ENCODE measurements around the gene ISOC2. TPM values are rescaled to one million over a fixed set of nuclear protein-coding genes. Genes with fewer than 3 reads are reported as not detected.

The ISOC2 gene
- total RNA-seq, 1 donor from 2014 or later = 14.8 TPM

- peaks cover 2% of the 10 kb centered on the region for H3K36me3 Mint-ChIP-seq
- peak overlapping the region; percentile 95 for H3K4me2 ChIP-seq
- TF ChIP-seq, protein P1, sequence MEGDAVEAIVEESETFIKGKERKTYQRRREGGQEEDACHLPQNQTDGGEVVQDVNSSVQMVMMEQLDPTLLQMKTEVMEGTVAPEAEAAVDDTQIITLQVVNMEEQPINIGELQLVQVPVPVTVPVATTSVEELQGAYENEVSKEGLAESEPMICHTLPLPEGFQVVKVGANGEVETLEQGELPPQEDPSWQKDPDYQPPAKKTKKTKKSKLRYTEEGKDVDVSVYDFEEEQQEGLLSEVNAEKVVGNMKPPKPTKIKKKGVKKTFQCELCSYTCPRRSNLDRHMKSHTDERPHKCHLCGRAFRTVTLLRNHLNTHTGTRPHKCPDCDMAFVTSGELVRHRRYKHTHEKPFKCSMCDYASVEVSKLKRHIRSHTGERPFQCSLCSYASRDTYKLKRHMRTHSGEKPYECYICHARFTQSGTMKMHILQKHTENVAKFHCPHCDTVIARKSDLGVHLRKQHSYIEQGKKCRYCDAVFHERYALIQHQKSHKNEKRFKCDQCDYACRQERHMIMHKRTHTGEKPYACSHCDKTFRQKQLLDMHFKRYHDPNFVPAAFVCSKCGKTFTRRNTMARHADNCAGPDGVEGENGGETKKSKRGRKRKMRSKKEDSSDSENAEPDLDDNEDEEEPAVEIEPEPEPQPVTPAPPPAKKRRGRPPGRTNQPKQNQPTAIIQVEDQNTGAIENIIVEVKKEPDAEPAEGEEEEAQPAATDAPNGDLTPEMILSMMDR (IDR thresholded peaks at IDR 0.05) = no peak
- TF ChIP-seq EZH2phosphoT487 (IDR thresholded peaks at IDR 0.05) = no peak
- no peak for TF ChIP-seq EZH2 (IDR thresholded peaks at IDR 0.05)
- H3K27ac ChIP-seq = no peak overlapping the region
- no peaks in the 10 kb centered on the region for H3K9me3 Mint-ChIP-seq
- H3K4me3 ChIP-seq = peak overlapping the region; percentile 63
- peaks cover 39% of the 10 kb centered on the region for H3K4me1 ChIP-seq
- H3K9me3 ChIP-seq (ENCODE audit: low read depth) = no peaks in the 10 kb centered on the region
- peaks cover 25% of the 10 kb centered on the region for H4K20me1 ChIP-seq (ENCODE audit: low read depth)
- H3K27me3 Mint-ChIP-seq (ENCODE audit: insufficient read depth, low read depth) = peaks cover 8% of the 10 kb centered on the region
- peaks cover 14% of the 10 kb centered on the region for H3K79me2 ChIP-seq (ENCODE audit: low read depth)
- no peak overlapping the region for H3K9ac ChIP-seq
- H3K27ac Mint-ChIP-seq = no peak overlapping the region
- peaks cover 28% of the 10 kb centered on the region for H3K4me1 Mint-ChIP-seq
- DNase-seq (ENCODE audit: low spot score) = no peak
- H3K36me3 ChIP-seq = no peaks in the 10 kb centered on the region
- peaks cover 28% of the 10 kb centered on the region for H3F3A ChIP-seq (ENCODE audit: low read depth)
- H3K27me3 ChIP-seq = no peaks in the 10 kb centered on the region
- H2AFZ ChIP-seq (replicated peaks) = no peak overlapping the region
- peak overlapping the region; percentile 82 for H3K4me3 Mint-ChIP-seq
These were observed 22.5 kb upstream of the ISOC2 start for GRCh38 chr19:55483706-55484592.

DNA sequence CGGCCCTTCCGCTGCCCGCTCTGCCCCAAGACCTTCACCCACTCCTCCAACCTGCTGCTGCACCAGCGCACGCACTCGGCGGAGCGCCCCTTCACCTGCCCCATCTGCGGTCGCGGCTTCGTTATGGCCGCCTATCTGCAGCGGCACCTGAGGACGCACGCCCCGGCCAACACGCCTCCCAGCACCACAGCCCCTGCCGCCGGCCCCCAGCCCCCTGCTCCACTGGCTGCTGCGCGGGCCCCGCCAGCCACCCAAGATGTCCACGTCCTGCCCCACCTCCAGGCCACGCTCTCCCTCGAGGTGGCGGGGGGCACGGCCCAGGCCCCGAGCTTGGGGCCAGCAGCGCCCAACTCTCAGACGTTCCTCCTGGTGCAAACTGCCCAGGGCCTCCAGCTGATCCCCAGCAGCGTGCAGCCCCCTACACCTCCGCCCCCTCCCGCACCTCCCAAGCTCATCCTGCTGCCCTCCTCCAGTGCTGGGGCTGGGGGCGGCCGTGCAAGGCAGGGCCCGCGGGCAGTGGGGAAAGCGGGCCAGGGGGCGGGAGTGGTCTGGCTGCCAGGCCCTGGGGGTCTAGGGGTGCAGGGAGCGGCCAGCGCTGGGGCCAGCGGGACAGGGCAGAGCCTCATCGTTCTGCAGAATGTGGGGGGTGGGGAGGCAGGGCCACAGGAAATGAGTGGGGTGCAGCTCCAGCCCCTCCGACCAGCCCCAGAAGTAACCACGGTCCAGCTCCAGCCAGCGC lies 21.7 kb upstream of the ISOC2 start:
- peaks cover 8% of the 10 kb centered on the region for H3K27me3 Mint-ChIP-seq (ENCODE audit: insufficient read depth, low read depth)
- no peak overlapping the region for H3K9ac ChIP-seq
- no peaks in the 10 kb centered on the region for H3K36me3 ChIP-seq
- no peaks in the 10 kb centered on the region for H3K9me3 Mint-ChIP-seq
- peaks cover 33% of the 10 kb centered on the region for H3K4me1 ChIP-seq
- no peak overlapping the region for H2AFZ ChIP-seq (replicated peaks)
- no peak overlapping the region for H3K27ac ChIP-seq
- H3K4me3 ChIP-seq = no peak overlapping the region
- no peaks in the 10 kb centered on the region for H3K27me3 ChIP-seq
- H3K4me1 Mint-ChIP-seq = peaks cover 33% of the 10 kb centered on the region
- H3F3A ChIP-seq (ENCODE audit: low read depth) = peaks cover 28% of the 10 kb centered on the region
- peaks cover 25% of the 10 kb centered on the region for H4K20me1 ChIP-seq (ENCODE audit: low read depth)
- no peak for DNase-seq (ENCODE audit: low spot score)
- TF ChIP-seq EZH2 (IDR thresholded peaks at IDR 0.05) = no peak
- TF ChIP-seq, protein P1 (IDR thresholded peaks at IDR 0.05) = no peak
- no peak for TF ChIP-seq EZH2phosphoT487 (IDR thresholded peaks at IDR 0.05)
- no peak overlapping the region for H3K27ac Mint-ChIP-seq
- peak overlapping the region; percentile 48 for H3K4me3 Mint-ChIP-seq
- peaks cover 22% of the 10 kb centered on the region for H3K79me2 ChIP-seq (ENCODE audit: low read depth)
- peaks cover 2% of the 10 kb centered on the region for H3K36me3 Mint-ChIP-seq
- H3K4me2 ChIP-seq = no peak overlapping the region
- H3K9me3 ChIP-seq (ENCODE audit: low read depth) = no peaks in the 10 kb centered on the region

DNA sequence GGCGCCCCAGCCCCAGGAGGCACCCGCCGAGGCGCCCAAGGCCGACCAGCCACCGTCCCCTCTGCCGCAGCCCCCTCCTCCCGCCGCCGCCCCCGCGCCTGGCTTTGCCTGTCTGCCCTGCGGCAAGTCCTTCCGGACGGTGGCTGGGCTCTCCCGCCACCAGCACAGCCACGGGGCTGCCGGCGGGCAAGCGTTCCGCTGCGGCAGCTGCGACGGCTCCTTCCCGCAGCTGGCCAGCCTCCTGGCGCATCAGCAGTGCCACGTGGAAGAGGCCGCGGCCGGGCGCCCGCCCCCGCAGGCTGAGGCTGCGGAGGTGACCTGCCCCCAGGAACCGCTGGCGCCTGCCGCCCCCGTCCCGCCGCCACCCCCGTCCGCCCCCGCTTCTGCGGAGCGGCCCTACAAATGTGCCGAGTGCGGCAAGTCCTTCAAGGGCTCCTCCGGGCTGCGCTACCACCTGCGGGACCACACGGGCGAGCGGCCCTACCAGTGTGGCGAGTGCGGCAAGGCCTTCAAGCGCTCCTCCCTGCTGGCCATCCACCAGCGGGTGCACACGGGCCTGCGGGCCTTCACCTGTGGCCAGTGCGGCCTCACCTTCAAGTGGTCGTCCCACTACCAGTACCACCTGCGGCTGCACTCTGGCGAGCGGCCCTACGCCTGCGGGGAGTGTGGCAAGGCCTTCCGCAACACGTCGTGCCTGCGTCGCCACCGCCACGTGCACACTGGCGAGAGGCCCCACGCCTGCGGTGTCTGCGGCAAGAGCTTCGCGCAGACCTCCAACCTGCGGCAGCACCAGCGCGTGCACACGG lies 20.9 kb upstream of the ISOC2 start:
- H3K79me2 ChIP-seq (ENCODE audit: low read depth) = peaks cover 30% of the 10 kb centered on the region

More for the DNA sequence above, 20.9 kb upstream of the ISOC2 start:
- H3K9me3 Mint-ChIP-seq = no peaks in the 10 kb centered on the region
- peaks cover 34% of the 10 kb centered on the region for H3K4me1 Mint-ChIP-seq
- H3K4me3 ChIP-seq = no peak overlapping the region
- peaks cover 35% of the 10 kb centered on the region for H3K4me1 ChIP-seq
- no peak overlapping the region for H3K27ac ChIP-seq
- peaks cover 28% of the 10 kb centered on the region for H3F3A ChIP-seq (ENCODE audit: low read depth)
- H4K20me1 ChIP-seq (ENCODE audit: low read depth) = peaks cover 18% of the 10 kb centered on the region
- no peak overlapping the region for H2AFZ ChIP-seq (replicated peaks)
- DNase-seq (ENCODE audit: low spot score) = no peak
- TF ChIP-seq, protein P1 (IDR thresholded peaks at IDR 0.05) = no peak
- no peak overlapping the region for H3K4me2 ChIP-seq
- H3K27me3 ChIP-seq = no peaks in the 10 kb centered on the region
- peaks cover 2% of the 10 kb centered on the region for H3K36me3 Mint-ChIP-seq
- H3K9ac ChIP-seq = no peak overlapping the region
- no peaks in the 10 kb centered on the region for H3K36me3 ChIP-seq
- H3K27ac Mint-ChIP-seq = no peak overlapping the region
- H3K9me3 ChIP-seq (ENCODE audit: low read depth) = no peaks in the 10 kb centered on the region
- H3K4me3 Mint-ChIP-seq = no peak overlapping the region
- peaks cover 8% of the 10 kb centered on the region for H3K27me3 Mint-ChIP-seq (ENCODE audit: insufficient read depth, low read depth)
